Measurements from ENCODE around the gene OXSR1. TPM values are rescaled to one million over a fixed set of nuclear protein-coding genes. Genes with fewer than 3 reads are reported as not detected.

OXSR1 gene
- total and polyA plus RNA-seq, 2 of the 13 experiments (the other 11 are each of a cell fraction or from before 2014, with no cell fraction given): 27.4 to 32.6 TPM

DNA sequence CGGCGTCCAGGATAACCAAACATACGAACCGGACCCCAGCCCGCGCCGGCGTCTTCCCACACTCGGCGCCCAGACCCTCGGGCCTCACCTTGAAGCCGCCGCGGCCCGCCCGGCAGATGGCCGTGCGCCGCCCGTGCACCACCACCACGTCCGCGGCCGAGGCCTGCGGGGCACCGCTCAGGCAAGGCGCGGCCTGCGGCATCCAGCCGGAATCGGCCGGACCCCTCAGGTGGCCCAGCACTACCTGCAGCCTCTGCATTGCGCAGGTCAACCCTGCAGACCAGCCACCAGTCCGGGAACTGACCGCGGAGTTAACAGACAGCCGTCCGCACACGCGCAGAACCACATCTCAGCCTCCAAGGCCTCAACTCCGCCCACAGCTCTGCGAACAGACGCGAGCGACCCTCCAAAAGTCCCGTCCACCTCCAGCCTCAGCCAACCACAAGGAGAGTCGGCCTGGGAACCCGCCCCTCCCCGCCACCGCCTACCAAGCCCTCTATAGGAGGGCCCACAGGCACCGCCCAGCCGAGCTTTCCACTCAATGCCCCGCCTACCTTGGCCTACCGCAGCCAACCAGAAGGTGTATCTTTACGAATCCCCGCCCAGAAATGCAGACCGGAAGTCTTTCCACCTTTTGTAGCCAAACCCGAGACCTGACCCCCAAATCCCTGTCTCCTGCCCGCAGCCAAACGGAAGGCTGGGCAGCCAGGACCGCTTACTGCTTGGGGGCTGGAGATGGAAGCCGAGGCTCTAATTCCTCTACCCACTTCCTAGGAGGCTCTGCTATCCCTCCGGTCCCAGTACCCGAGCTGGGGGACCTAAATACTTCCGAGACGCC is 28.3 kb upstream of the OXSR1 start, which contains the start of gene ACAA1 (continued):
- TF ChIP-seq MLLT10 (CRISPR knock-in tag; IDR thresholded peaks at IDR 0.05) (no peak), ZSCAN30 (CRISPR knock-in tag; IDR thresholded peaks at IDR 0.05) (no peak), ZMYM3 (CRISPR knock-in tag; IDR thresholded peaks at IDR 0.05) (no peak), SMARCC2 (IDR thresholded peaks at IDR 0.05) (no peak), ZNF780A (CRISPR knock-in tag; IDR thresholded peaks at IDR 0.05) (no peak), MTA3 (CRISPR knock-in tag; IDR thresholded peaks at IDR 0.05) (no peak), ARID2 (CRISPR knock-in tag; IDR thresholded peaks at IDR 0.05; ENCODE audit: borderline replicate concordance) (no peak), CHCHD3 (CRISPR knock-in tag; IDR thresholded peaks at IDR 0.05) (no peak), IRF2 (CRISPR knock-in tag; IDR thresholded peaks at IDR 0.05) (no peak), BRCA1 (CRISPR knock-in tag; IDR thresholded peaks at IDR 0.05) (peak; percentile 25; the same call in 1 of the 2 replicates), SRF (IDR thresholded peaks at IDR 0.05; ENCODE audit: low read depth, low read length) (0 out of 2 replicates have a peak, but pooled peaks have one; percentile 39), NR2F2 (IDR thresholded peaks at IDR 0.05; ENCODE audit: borderline replicate concordance, low read depth) (no peak), ZNF253 (CRISPR knock-in tag; IDR thresholded peaks at IDR 0.05; ENCODE audit: borderline replicate concordance) (no peak), SATB2 (CRISPR knock-in tag; IDR thresholded peaks at IDR 0.05) (no peak), HOXA7 (CRISPR knock-in tag; IDR thresholded peaks at IDR 0.05) (no peak), ZNF614 (CRISPR knock-in tag; IDR thresholded peaks at IDR 0.05; ENCODE audit: borderline replicate concordance) (0 out of 2 replicates have a peak, but pooled peaks have one; percentile 10)
- TF ChIP-seq, protein P1, sequence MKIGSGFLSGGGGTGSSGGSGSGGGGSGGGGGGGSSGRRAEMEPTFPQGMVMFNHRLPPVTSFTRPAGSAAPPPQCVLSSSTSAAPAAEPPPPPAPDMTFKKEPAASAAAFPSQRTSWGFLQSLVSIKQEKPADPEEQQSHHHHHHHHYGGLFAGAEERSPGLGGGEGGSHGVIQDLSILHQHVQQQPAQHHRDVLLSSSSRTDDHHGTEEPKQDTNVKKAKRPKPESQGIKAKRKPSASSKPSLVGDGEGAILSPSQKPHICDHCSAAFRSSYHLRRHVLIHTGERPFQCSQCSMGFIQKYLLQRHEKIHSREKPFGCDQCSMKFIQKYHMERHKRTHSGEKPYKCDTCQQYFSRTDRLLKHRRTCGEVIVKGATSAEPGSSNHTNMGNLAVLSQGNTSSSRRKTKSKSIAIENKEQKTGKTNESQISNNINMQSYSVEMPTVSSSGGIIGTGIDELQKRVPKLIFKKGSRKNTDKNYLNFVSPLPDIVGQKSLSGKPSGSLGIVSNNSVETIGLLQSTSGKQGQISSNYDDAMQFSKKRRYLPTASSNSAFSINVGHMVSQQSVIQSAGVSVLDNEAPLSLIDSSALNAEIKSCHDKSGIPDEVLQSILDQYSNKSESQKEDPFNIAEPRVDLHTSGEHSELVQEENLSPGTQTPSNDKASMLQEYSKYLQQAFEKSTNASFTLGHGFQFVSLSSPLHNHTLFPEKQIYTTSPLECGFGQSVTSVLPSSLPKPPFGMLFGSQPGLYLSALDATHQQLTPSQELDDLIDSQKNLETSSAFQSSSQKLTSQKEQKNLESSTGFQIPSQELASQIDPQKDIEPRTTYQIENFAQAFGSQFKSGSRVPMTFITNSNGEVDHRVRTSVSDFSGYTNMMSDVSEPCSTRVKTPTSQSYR (CRISPR knock-in tag; IDR thresholded peaks at IDR 0.05; ENCODE audit: borderline replicate concordance): 0 out of 2 replicates have a peak, but pooled peaks have one; percentile 9
- TF ChIP-seq, protein P2, sequence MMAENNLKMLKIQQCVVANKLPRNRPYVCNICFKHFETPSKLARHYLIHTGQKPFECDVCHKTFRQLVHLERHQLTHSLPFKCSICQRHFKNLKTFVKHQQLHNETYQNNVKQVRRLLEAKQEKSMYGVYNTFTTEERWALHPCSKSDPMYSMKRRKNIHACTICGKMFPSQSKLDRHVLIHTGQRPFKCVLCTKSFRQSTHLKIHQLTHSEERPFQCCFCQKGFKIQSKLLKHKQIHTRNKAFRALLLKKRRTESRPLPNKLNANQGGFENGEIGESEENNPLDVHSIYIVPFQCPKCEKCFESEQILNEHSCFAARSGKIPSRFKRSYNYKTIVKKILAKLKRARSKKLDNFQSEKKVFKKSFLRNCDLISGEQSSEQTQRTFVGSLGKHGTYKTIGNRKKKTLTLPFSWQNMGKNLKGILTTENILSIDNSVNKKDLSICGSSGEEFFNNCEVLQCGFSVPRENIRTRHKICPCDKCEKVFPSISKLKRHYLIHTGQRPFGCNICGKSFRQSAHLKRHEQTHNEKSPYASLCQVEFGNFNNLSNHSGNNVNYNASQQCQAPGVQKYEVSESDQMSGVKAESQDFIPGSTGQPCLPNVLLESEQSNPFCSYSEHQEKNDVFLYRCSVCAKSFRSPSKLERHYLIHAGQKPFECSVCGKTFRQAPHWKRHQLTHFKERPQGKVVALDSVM (CRISPR knock-in tag; IDR thresholded peaks at IDR 0.05): no peak
- TF ChIP-seq, protein P3, sequence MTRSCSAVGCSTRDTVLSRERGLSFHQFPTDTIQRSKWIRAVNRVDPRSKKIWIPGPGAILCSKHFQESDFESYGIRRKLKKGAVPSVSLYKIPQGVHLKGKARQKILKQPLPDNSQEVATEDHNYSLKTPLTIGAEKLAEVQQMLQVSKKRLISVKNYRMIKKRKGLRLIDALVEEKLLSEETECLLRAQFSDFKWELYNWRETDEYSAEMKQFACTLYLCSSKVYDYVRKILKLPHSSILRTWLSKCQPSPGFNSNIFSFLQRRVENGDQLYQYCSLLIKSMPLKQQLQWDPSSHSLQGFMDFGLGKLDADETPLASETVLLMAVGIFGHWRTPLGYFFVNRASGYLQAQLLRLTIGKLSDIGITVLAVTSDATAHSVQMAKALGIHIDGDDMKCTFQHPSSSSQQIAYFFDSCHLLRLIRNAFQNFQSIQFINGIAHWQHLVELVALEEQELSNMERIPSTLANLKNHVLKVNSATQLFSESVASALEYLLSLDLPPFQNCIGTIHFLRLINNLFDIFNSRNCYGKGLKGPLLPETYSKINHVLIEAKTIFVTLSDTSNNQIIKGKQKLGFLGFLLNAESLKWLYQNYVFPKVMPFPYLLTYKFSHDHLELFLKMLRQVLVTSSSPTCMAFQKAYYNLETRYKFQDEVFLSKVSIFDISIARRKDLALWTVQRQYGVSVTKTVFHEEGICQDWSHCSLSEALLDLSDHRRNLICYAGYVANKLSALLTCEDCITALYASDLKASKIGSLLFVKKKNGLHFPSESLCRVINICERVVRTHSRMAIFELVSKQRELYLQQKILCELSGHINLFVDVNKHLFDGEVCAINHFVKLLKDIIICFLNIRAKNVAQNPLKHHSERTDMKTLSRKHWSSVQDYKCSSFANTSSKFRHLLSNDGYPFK (CRISPR knock-in tag; IDR thresholded peaks at IDR 0.05; ENCODE audit: borderline replicate concordance): 0 out of 2 replicates have a peak, but pooled peaks have one; percentile 58
